GM21526 (cell line): ENCODE results near the gene EBI3.
"Not testable (repeated sequence)": the region's sequence is repeated elsewhere in the genome, so short reads cannot be mapped to it uniquely, and the experiment has no call there.

Source experiments
- ATAC-seq: cut with Tn5 transposase; IDR thresholded peaks from one replicate; pipeline ENCODE4 v1.9.1; 2021; ENCODE audit warnings: moderate library complexity; ENCODE audit not compliant: unreplicated experiment, low FRiP score

EBI3 gene

DNA sequence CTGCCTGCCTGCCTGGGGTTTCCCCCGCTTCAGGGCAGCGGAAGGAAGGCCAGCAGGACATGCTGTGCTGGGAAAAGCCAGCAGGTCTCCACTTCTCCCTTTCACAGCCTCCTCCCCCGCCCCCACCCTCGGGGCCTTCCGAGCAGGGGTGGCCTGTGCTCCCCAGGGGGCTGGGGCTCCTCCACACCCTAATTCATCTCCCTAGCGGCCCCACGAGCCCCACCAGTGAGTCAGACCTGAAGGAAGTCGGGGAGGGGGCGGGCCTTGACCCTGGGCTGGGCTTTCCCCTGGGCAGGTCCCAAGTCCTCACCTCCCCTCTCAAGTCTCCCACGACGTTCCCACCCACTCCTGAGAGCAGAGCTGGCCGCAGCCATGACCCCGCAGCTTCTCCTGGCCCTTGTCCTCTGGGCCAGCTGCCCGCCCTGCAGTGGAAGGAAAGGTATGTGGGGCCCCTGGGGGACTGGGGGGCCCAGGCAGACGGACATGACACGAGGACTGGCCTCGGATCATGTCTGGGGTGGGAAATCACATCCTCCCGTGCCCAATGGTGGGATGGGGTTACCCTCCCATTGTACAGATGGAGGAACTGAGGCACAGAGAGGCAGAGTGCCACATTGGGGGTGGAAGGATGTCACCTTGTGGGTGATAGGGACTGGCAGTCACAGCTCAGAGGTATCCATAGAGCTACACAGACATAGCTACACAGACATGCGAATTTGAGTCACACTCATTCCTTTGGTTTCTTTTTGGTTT, at the start of gene EBI3:
TSS of gene EBI3 (plus strand) at position 345 of the 753 bp plus-strand sequence. CDS start at position 373, 28 bp downstream.
- peak; percentile 48 for ATAC-seq

- no peak for ATAC-seq
Measured at GRCh38 chr19:4181053-4181508, 48.2 kb upstream of the EBI3 start.

DNA sequence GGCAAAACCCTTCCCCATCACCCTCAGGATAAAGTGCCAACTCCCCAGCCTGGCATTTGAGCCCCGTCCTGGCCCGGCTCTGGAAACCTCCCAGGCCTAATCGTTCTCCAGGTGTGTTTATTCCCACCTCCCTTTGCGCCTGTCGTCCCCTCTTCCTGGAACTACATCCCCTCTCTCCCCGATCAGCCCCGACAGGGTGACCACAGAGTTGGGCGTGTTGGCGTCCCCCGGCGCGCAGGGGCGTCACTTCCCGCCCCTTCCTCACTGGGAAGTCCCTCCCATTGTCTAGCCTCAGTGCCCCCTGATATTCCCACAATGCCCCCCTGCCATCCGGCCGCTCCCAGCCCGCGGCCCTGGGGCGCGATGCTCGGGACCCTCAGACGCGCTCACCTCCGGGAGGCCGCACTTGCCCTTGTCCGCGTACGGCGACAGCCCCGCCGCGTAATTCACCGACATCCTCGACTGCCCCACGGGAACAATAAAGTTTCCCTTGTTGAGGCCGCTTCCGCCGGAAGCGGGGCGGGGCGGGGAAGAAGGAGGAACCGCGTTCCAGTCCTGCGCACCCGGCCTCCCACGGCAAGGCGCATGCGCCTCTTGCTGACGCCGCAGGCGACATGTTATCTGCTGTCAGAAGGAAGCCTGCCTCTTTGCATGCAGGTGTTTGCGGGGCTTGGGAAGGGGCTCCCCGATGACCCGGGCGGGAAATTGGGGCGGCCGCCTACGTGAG, 47.1 kb upstream of the EBI3 start, which contains the start of the genes ANKRD24 and SIRT6:
TSS of gene ANKRD24 (plus strand) at position 606 of the 727 bp plus-strand sequence. CDS start 3,737 bp downstream, outside the sequence.
TSS of gene SIRT6 (minus strand) at position 480 of the 727 bp plus-strand sequence. CDS start at position 456, 24 bp downstream.
- ATAC-seq, result no peak

GRCh38 chr19:4183967-4184717, 45.2 kb upstream of the EBI3 start:
- ATAC-seq, result no peak

- no peak for ATAC-seq
Measured at GRCh38 chr19:4184718-4185352, 44.5 kb upstream of the EBI3 start.

DNA sequence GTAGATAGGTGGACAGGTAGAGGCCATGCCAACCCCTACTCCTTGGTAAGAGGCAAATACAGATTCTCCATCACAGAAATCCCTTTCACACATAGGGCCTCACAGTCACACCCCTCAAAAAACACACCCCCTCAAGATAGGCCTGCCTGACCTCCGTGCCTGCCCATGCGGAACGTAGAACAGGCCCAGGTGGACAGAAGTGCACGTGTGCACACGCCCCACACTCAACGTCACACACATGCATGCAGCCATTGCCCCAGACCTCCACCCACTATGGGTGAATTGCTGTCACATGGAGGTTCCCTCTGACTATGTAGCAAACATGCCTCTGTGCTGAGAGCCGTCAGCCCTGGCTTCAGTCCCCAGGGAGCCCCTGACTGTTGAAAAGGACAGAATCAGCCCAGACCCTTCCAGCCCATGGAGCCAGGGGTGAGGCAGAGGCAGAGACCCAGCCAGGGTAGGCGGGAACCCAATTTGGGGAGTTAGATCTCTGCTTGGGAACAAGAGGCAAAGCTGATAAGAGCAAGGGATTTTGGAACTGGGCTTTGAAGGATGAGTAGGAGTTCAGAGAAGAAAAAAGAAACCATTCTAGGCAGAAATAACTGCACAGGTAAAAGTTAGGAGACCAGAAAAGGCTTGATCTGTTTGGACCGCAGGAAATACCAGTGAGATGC, 43.8 kb upstream of the EBI3 start:
- no peak for ATAC-seq

- no peak for ATAC-seq
Measured at GRCh38 chr19:4186087-4186993, 43.0 kb upstream of the EBI3 start.

- no peak for ATAC-seq
Measured at GRCh38 chr19:4187313-4188122, 41.8 kb upstream of the EBI3 start.

DNA sequence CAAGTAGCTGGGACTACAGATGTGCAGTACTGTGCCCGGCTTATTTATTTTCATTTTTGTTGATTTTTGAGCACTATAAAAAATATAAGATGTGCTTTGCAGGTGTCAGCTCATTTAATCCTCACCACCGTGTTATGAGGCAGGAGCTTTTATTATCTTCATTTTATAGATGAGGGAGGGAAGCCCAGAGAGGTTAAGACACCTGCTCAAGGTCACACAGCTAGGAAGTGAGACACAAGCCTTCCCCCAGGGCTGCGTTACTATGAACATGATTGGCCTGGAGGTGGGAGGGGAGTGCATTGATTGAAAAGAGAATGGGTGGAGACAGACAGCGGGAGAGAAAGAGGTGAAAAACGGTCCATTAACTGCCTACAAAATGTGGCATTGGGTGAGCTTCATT, 39.7 kb upstream of the EBI3 start:
- ATAC-seq, result no peak

DNA sequence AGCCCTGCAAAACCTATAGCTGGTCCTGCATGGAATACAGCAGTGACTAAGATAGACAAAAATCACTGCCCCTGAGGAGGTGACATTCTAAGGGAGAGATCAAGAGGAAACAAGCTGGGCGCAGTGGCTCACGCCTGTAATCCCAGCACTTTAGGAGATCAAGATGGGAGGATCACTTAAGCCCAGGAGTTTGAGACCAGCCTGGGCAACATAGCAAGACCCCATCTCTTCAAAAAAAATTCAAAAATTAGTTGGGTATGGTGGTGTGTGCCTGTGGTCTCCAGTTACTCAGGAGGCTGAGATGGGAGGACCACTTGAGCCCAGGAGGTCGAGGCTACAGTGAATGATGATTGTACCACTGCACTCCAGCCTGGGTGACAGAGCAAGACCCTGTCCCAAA, 36.8 kb upstream of the EBI3 start:
- ATAC-seq, result not testable (repeated sequence)

- no peak for ATAC-seq
Measured at GRCh38 chr19:4194353-4194752, 35.0 kb upstream of the EBI3 start.

GRCh38 chr19:4196009-4196408, 33.3 kb upstream of the EBI3 start:
- ATAC-seq, result no peak

- no peak for ATAC-seq
Measured at GRCh38 chr19:4196587-4197148, 32.7 kb upstream of the EBI3 start.

DNA sequence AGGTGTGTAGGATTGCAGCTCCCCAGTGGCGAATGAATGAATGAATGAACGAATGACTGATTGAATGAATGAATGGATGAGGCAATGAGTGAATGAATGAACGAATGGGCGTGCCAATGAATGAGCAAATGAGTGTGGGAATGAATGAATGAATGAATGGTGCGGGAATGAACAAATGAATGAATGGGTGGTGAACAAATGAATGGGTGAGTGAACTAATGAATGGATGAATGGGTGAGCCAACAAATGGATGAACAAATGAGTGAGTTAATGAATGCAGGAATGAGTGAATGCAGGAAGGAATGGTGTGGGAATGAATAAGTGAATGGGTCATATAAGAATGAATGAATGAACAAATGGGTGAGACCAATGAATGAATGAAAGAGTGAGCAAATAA, 32.1 kb upstream of the EBI3 start:
- no peak for ATAC-seq

DNA sequence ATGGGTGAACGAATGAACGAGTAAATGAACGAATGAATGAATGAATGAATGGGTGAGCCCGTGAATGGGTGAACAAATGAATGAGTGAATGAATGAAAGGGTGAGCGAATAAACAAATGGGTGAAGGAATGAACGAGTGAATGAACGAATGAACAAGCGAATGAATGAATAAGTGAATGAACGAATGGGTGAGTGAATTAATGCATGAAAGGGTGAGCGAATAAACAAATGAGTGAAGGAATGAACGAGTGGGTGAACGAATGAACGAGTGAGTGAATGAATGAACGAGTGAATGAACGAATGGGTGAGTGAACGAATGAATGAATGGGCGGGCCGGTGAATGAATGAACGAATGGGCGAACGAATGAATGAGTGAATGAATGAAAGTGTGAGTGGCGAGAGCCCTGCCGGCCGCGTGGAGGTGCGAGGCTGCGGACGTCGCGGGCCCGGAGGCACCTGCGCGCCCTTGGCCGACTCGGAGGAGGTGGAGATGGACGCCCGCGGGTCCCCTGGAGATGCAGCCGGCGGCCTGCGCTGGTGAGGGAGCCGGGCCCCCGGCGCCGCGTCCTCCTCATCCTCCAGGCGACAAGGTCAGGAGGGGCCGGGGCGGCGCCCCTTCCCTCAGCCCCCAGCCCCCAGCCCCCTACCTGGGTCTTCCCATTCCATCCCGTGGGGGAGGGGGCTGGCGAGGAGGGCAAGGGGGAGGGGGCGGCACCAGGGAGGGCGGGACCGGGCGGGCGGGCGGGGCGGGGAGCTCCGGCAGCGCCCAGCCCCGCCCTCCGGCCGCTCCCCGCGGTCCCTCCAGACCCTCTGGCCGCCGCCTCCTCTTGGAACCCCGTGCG, 31.5 kb upstream of the EBI3 start:
- no peak for ATAC-seq

DNA sequence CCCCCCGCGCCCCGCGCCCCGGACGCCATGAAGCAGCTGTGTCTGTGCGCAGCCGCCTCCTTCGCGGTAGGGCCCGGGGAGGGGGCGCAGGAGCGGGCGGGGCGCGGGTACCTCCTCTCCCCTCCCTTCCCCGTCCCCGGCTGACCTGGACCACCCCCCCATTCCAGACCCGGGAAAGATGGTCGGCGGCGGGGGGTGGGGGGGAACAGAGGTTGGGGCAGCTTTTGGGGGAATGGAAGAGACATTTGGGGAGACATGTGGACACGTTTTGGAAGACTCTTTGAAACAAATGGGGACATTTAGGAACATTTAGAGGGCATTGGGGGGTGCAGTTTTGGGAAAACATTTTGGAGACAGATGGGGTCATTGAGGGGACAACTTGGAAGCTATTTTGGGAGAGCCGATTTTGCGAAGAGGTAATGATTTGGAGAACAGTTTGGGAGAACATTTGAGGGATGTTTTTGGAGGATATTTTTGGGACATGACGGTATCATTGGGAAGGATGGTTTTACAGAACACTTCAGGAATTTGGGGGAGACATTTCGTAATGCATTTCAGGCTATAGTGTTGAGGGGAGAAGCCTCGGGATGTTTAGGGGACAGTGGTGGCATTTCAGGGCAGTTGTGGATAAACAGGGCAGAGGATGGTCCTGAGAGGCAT, 30.7 kb upstream of the EBI3 start:
- ATAC-seq, result no peak
